GM12878 (cell line): ENCODE data around the gene PPP2R5C. TPM values are rescaled to one million over a fixed set of nuclear protein-coding genes. Genes with fewer than 3 reads are reported as not detected.

ENCODE experiments used
- ATAC-seq: fragments of 200-7000 bp; cut with Tn5 transposase; 3 replicates; pipeline ENCODE4 v1.9.1; 2020; ENCODE audit warnings: mild to moderate bottlenecking, moderate library complexity
- BruUV-seq: library from RNA; stranded (reverse); fragments of 400-500 nt; replicated peaks from 2 replicates; lab custom pipeline; 2021; lab: Mats Ljungman, UMichigan
- CTCF ChIA-PET: fragments of 300-600 bp; sonication (Branson Sonifier 250); formaldehyde crosslinking; extraction: SDS; loops from one replicate; lab custom pipeline; 2021; ENCODE audit warnings: inconsistent platforms; lab: Yijun Ruan, JAX
- POLR2A ChIA-PET: fragments of 350-600 bp; formaldehyde crosslinking; extraction: SDS; loops from one replicate; lab custom pipeline; 2021; ENCODE audit warnings: inconsistent platforms; lab: Charles Lee
- RAD21 ChIA-PET: fragments of 300-600 bp; sonication (Branson Sonifier 250); formaldehyde crosslinking; loops from one replicate; lab custom pipeline; 2023; ENCODE audit warnings: antibody characterized with exemption; ENCODE audit not compliant: unreplicated experiment; lab: Charles Lee
- SMC1A ChIA-PET: fragments of 300-600 bp; sonication (Branson Sonifier 250); formaldehyde crosslinking; loops from one replicate; lab custom pipeline; 2023; ENCODE audit not compliant: unreplicated experiment, uncharacterized antibody; lab: Charles Lee
- DNase-seq: peaks from one replicate; pipeline ENCODE4 v3.0.0-alpha.2; 2011; ENCODE audit warnings: low read depth, low spot score
- FAIRE-seq: peaks from 3 replicates; lab custom pipeline; 2011; peaks lifted over from hg19 to GRCh38; lab: Jason Lieb, UNC
- H2AFZ ChIP-seq: 2 replicates; pipeline ENCODE4 v1.6.0; 2011; ENCODE audit warnings: low read depth, low read length, control low read depth; ENCODE audit not compliant: control insufficient read depth
- H3K27ac ChIP-seq: 2 replicates; pipeline ENCODE4 v1.5.1; 2011; ENCODE audit warnings: control low read depth; ENCODE audit not compliant: control insufficient read depth, insufficient read depth
- H3K27me3 ChIP-seq, 2 experiments: replicated peaks in 1 of 2; 2 replicates each; pipeline versions ENCODE4 v1.6.0 to v1.6.1; 2011; ENCODE audit warnings: low read length in 1 of 2; ENCODE audit not compliant: control insufficient read depth in 2 of 2, insufficient read depth in 2 of 2
- H3K36me3 ChIP-seq, 2 experiments: 2 replicates each; pipeline ENCODE4 v1.5.1; 2011; ENCODE audit warnings: low read length in 1 of 2; ENCODE audit not compliant: control insufficient read depth in 2 of 2, insufficient read depth in 2 of 2
- H3K4me1 ChIP-seq: 2 replicates; pipeline ENCODE4 v1.6.1; 2011; ENCODE audit warnings: mild to moderate bottlenecking, low read length, moderate library complexity, mixed read lengths; ENCODE audit not compliant: control insufficient read depth, insufficient read depth
- H3K4me2 ChIP-seq: 2 replicates; pipeline ENCODE4 v1.6.0; 2011; ENCODE audit warnings: control low read depth; ENCODE audit not compliant: control insufficient read depth, insufficient read depth
- H3K4me3 ChIP-seq: fragments of 200-600 bp; sonication (generic); 2 replicates; pipeline ENCODE4 v1.5.1; 2016
- H3K79me2 ChIP-seq: 2 replicates; pipeline ENCODE4 v1.6.0; 2011; ENCODE audit warnings: low read length; ENCODE audit not compliant: control insufficient read depth, insufficient read depth
- H3K9ac ChIP-seq: 2 replicates; pipeline ENCODE4 v1.8.0; 2011; ENCODE audit warnings: low read length, control low read depth, mixed read lengths; ENCODE audit not compliant: control insufficient read depth, insufficient read depth
- H3K9me3 ChIP-seq: replicated peaks from 3 replicates; pipeline ENCODE4 v1.5.1; 2011; ENCODE audit warnings: mild to moderate bottlenecking, low read length; ENCODE audit not compliant: control insufficient read depth, insufficient read depth
- H4K20me1 ChIP-seq: 2 replicates; pipeline ENCODE4 v1.6.0; 2011; ENCODE audit not compliant: control insufficient read depth, insufficient read depth
- BACH1 ChIP-seq: fragments of 450-650 bp; IDR thresholded peaks from 2 replicates; pipeline ENCODE4 v1.6.1; 2017; ENCODE audit warnings: mild to moderate bottlenecking, borderline replicate concordance
- CBFB ChIP-seq: IDR thresholded peaks from 2 replicates; pipeline ENCODE4 v1.6.1; 2016; ENCODE audit warnings: antibody characterized with exemption, low read depth
- FOS ChIP-seq: IDR thresholded peaks from 3 replicates; pipeline ENCODE4 v1.6.1; 2011; ENCODE audit warnings: borderline replicate concordance; ENCODE audit not compliant: insufficient read length; ENCODE audit errors: extremely low read depth
- IKZF2 ChIP-seq, 2 experiments: fragments of 450-650 bp; IDR thresholded peaks; 2 replicates each; pipeline ENCODE4 v1.6.1; 2017; ENCODE audit warnings: mild to moderate bottlenecking in 2 of 2, moderate library complexity in 2 of 2
- JUNB ChIP-seq: IDR thresholded peaks from 2 replicates; pipeline ENCODE4 v1.6.1; 2016; ENCODE audit warnings: antibody characterized with exemption, mild to moderate bottlenecking
- SMC3 ChIP-seq: IDR thresholded peaks from 2 replicates; pipeline ENCODE4 v1.6.1; 2011; ENCODE audit warnings: low read length, improper control_type of control experiment, borderline replicate concordance
- STAT3 ChIP-seq: IDR thresholded peaks from 2 replicates; pipeline ENCODE4 v1.6.1; 2011; ENCODE audit warnings: low read depth, low read length, improper control_type of control experiment
- TAF1 ChIP-seq: IDR thresholded peaks from 2 replicates; pipeline ENCODE4 v1.6.1; 2011; ENCODE audit warnings: mild to moderate bottlenecking, low read depth, low read length, borderline replicate concordance
- ZBED1 ChIP-seq: IDR thresholded peaks from 2 replicates; pipeline ENCODE4 v1.6.1; 2016; ENCODE audit warnings: borderline replicate concordance
- ZNF207 ChIP-seq: fragments of 450-650 bp; IDR thresholded peaks from 2 replicates; pipeline ENCODE4 v1.6.1; 2014; ENCODE audit warnings: antibody characterized with exemption, mild to moderate bottlenecking, borderline replicate concordance
- WGBS: methylation state at CpG from one replicate; pipeline ENCODE4 v1.1.6; 2016; ENCODE audit warnings: low lambda C conversion rate; ENCODE audit not compliant: insufficient replicate concordance, insufficient coverage; ENCODE audit errors: missing lambda C conversion rate; 5-methylcytosine and 5-hydroxymethylcytosine counted together
- in situ Hi-C: fragments of 300-500 bp; cut with MboI; formaldehyde crosslinking; loops from 9 replicates; pipeline ENCODE4 v1.14.3; 2018; ENCODE audit warnings: mixed read lengths
- intact Hi-C: fragments of 100-400 bp; cut with micrococcal nuclease; formaldehyde crosslinking; loops from one replicate; pipeline ENCODE4 v1.14.2; 2022; ENCODE audit not compliant: unreplicated experiment
- polyA plus RNA-seq, 11 experiments: library from polyadenylated mRNA; depleted of rRNA in 4 of 11; unstranded in 6 of 11; stranded (reverse) in 5 of 11; fragments of >200 nt; fragmentation: Nextera tagmentation in 4 of 11; fragmentation: Illumina TruSeq in 1 of 11; extraction: Ambion mirVana in 4 of 11; extraction: Trizol in 1 of 11; gene quantifications; 1 replicate in 1 of 11; 2 replicates in 10 of 11; pipeline versions ENCODE4 v1.2.1 to v1.2.3, GENCODE V29; 2011 to 2016; ENCODE audit warnings: inconsistent platforms in 2 of 11, missing spikeins in 2 of 11, low read depth in 1 of 11
- total RNA-seq, 4 experiments: library from RNA; depleted of rRNA in 3 of 4; stranded (reverse); fragments of >200 nt in 3 of 4; fragmentation: Illumina TruSeq in 1 of 4; extraction: Trizol in 1 of 4; gene quantifications; 2 replicates each; pipeline versions ENCODE4 v1.2.1 to v1.2.3, GENCODE V29; 2013 to 2021
- TF ChIP-seq, protein P1 (sequence below): IDR thresholded peaks from 2 replicates; pipeline ENCODE4 v1.6.1; 2012; ENCODE audit warnings: low read depth, low read length, improper control_type of control experiment
- TF ChIP-seq, protein P2 (sequence below): fragments of 450-650 bp; IDR thresholded peaks from 2 replicates; pipeline ENCODE4 v1.6.1; 2016; ENCODE audit warnings: mild to moderate bottlenecking
- TF ChIP-seq, protein P3 (sequence below): fragments of 450-650 bp; conservative IDR thresholded peaks from 2 replicates; pipeline ENCODE4 v1.6.1; 2017; ENCODE audit warnings: mild to moderate bottlenecking, moderate library complexity
- TF ChIP-seq, protein P4 (sequence below): IDR thresholded peaks from 2 replicates; pipeline ENCODE4 v1.6.1; 2011; ENCODE audit warnings: low read depth, mild to moderate bottlenecking, low read length, moderate library complexity, borderline replicate concordance; ENCODE audit errors: extremely low read depth

The PPP2R5C gene
- total and polyA plus RNA-seq, 10 of the 15 experiments (the other 5 are each of a cell fraction or from before 2014, with no cell fraction given): 106 to 199 (median 144) TPM

DNA sequence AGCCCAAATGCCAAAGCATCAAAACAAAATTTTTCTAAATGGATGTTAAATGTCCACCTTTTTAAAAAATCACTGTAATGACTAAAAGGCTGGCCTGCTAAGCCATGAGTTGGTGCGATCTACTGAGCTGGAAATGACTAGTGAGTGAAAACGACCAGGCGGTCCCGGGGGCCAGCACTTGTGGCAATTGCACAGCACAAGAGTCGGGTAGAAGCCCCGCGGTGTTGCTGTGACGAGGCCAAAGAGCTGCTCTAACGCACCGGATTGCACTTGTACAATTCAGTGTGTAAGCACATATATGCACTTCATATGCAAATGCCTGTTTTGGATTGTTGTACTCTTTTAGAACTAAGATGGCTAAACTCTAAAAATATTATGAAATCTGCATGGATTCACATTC is 138.7 kb downstream of the PPP2R5C start:
- H3K9me3 ChIP-seq: no peaks in the 10 kb centered on the region
- no peak overlapping the region for H3K4me3 ChIP-seq
- no peaks in the 10 kb centered on the region for H3K4me1 ChIP-seq
- ChIA-PET POLR2A (no interaction called here), SMC1A (interaction anchor here (1.2 kb wide), 1 partner anchor 9 kb away, joined by 3 read pairs; no protein-coding TSS in a partner anchor), CTCF (interaction anchor here (0.8 to 1.5 kb wide), 4 partner anchors 31 to 193 kb away, joined by 3 to 6 read pairs (median 4); no protein-coding TSS in a partner anchor), RAD21 (no interaction called here)
- intact Hi-C loops (no loop called here), in situ Hi-C loops (no loop called here)
- WGBS: 92% methylated on average over 10 of the region's 10 CpGs
- ATAC-seq (no peak), FAIRE-seq (no peak), DNase-seq (no peak)
- H2AFZ ChIP-seq: no peak overlapping the region
- H3K79me2 ChIP-seq: no peaks in the 10 kb centered on the region
- TF ChIP-seq SMC3: no peak
- no peak for TF ChIP-seq ZBED1
- no peak for TF ChIP-seq BACH1
- TF ChIP-seq, protein P1, sequence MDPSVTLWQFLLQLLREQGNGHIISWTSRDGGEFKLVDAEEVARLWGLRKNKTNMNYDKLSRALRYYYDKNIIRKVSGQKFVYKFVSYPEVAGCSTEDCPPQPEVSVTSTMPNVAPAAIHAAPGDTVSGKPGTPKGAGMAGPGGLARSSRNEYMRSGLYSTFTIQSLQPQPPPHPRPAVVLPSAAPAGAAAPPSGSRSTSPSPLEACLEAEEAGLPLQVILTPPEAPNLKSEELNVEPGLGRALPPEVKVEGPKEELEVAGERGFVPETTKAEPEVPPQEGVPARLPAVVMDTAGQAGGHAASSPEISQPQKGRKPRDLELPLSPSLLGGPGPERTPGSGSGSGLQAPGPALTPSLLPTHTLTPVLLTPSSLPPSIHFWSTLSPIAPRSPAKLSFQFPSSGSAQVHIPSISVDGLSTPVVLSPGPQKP: no peak
- no peak for TF ChIP-seq TAF1
- TF ChIP-seq ZNF207: no peak
- no peak for TF ChIP-seq FOS
- TF ChIP-seq JUNB: no peak
- no peak for TF ChIP-seq IKZF2 (IDR thresholded peaks at IDR 0.05)
- TF ChIP-seq, protein P2, sequence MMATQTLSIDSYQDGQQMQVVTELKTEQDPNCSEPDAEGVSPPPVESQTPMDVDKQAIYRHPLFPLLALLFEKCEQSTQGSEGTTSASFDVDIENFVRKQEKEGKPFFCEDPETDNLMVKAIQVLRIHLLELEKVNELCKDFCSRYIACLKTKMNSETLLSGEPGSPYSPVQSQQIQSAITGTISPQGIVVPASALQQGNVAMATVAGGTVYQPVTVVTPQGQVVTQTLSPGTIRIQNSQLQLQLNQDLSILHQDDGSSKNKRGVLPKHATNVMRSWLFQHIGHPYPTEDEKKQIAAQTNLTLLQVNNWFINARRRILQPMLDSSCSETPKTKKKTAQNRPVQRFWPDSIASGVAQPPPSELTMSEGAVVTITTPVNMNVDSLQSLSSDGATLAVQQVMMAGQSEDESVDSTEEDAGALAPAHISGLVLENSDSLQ: no peak
- TF ChIP-seq, protein P3, sequence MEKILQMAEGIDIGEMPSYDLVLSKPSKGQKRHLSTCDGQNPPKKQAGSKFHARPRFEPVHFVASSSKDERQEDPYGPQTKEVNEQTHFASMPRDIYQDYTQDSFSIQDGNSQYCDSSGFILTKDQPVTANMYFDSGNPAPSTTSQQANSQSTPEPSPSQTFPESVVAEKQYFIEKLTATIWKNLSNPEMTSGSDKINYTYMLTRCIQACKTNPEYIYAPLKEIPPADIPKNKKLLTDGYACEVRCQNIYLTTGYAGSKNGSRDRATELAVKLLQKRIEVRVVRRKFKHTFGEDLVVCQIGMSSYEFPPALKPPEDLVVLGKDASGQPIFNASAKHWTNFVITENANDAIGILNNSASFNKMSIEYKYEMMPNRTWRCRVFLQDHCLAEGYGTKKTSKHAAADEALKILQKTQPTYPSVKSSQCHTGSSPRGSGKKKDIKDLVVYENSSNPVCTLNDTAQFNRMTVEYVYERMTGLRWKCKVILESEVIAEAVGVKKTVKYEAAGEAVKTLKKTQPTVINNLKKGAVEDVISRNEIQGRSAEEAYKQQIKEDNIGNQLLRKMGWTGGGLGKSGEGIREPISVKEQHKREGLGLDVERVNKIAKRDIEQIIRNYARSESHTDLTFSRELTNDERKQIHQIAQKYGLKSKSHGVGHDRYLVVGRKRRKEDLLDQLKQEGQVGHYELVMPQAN: no peak
- TF ChIP-seq STAT3: no peak
- TF ChIP-seq CBFB: no peak
- TF ChIP-seq, protein P4, sequence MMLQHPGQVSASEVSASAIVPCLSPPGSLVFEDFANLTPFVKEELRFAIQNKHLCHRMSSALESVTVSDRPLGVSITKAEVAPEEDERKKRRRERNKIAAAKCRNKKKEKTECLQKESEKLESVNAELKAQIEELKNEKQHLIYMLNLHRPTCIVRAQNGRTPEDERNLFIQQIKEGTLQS: no peak
- no peaks in the 10 kb centered on the region for H3K27me3 ChIP-seq
- no peak overlapping the region for H3K9ac ChIP-seq
- H3K36me3 ChIP-seq: peaks cover 18 to 52% of the 10 kb centered on the region in 2 experiments
- H4K20me1 ChIP-seq: no peaks in the 10 kb centered on the region
- H3K27ac ChIP-seq: no peak overlapping the region
- no peak overlapping the region for H3K4me2 ChIP-seq
- no TSS peak for BruUV-seq
